ENCODE data around the gene C10orf143. TPM values are rescaled to one million over a fixed set of nuclear protein-coding genes. Genes with fewer than 3 reads are reported as not detected.

C10orf143 gene
- total RNA-seq = 0.92 and 0.93 TPM in 2 replicates

GRCh38 chr10:130110246-130111112 lies at the start of gene C10orf143:
C10orf143 (minus strand) TSS chr10:130110830; CDS start chr10:130110772, 58 bp downstream.

GRCh38 chr10:130136226-130137089 lies 25.8 kb upstream of the C10orf143 start, which contains the start of gene GLRX3:
GLRX3 (plus strand) TSS chr10:130136391; CDS start chr10:130136421, 30 bp downstream.

Other genes starting within 250 kb of the C10orf143 start
- gene EBF3, start 146.6 kb downstream of the C10orf143 start, total RNA-seq = 0.81 and 1.7 TPM in 2 replicates
- gene GLRX3, start 25.6 kb upstream of the C10orf143 start, total RNA-seq = 71.2 and 73.5 TPM in 2 replicates

Measured in aortic smooth muscle cell (primary cell).